ENCODE measurements around the gene KCNH2.

GRCh38 chr7:151012031-151012692, 34.0 kb upstream of the KCNH2 start:
- TF ChIP-seq CTCF (IDR thresholded peaks at IDR 0.05) (no peak), POLR2A (IDR thresholded peaks at IDR 0.05) (no peak)

Data from body of pancreas (tissue), 4 donors.